Erythroblast (primary cell): ENCODE results near the gene ST3GAL3.
"Not testable (repeated sequence)": the region's sequence is repeated elsewhere in the genome, so short reads cannot be mapped to it uniquely, and the experiment has no call there.

Source experiments
- DNase-seq, 2 experiments: peaks; one replicate each; lab custom pipeline; 2025; lab: John Stamatoyannopoulos, UW
- GATA1 ChIP-seq: IDR thresholded peaks from 2 replicates; pipeline ENCODE4 v1.6.1; 2011; ENCODE audit warnings: low read depth, mild to moderate bottlenecking, control low read depth, low read length, moderate library complexity
- POLR2A ChIP-seq: IDR thresholded peaks from 2 replicates; pipeline ENCODE4 v1.6.1; 2011; ENCODE audit warnings: mild to moderate bottlenecking, low read length

The ST3GAL3 gene

DNA sequence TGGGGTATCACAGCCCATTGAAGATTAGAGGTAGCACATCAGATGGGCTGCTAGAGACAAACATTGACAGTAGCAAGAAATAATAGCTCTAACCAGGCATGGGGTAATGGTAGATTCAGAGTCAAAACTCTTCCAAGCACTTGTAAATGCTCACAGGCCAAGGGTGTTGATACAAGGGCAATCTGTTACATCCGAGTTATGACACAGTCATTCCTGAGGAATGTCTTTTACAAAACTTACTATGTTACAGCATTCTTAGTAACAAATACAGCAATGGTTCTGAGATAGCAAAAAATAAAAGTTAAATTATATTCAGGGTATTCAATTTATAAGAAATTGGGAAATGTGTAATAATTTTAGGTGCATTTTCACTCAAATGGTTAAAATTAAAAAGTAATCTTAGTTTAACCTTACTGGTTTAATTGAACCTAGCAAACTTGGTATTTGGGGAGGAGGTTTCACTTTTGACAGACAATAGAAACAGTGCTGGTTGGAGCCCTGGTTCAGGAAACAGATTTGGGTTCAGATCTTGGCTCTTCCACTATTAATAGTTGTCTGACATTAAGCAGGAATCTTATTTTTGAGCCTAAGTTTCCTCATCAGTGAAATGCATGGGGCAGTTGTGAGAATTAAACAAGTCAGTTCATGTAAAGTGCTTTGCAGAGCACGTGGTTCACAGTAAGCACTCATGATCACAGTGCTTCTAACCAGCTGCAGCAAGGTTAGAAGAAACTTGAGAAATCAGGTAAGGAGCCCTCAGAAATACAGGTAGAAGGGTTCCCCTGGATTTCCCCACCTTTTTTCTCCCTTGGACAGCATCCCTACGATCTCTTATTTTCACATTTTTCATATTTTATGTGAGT lies 4.4 kb downstream of the ST3GAL3 start:
- no peak for DNase-seq

DNA sequence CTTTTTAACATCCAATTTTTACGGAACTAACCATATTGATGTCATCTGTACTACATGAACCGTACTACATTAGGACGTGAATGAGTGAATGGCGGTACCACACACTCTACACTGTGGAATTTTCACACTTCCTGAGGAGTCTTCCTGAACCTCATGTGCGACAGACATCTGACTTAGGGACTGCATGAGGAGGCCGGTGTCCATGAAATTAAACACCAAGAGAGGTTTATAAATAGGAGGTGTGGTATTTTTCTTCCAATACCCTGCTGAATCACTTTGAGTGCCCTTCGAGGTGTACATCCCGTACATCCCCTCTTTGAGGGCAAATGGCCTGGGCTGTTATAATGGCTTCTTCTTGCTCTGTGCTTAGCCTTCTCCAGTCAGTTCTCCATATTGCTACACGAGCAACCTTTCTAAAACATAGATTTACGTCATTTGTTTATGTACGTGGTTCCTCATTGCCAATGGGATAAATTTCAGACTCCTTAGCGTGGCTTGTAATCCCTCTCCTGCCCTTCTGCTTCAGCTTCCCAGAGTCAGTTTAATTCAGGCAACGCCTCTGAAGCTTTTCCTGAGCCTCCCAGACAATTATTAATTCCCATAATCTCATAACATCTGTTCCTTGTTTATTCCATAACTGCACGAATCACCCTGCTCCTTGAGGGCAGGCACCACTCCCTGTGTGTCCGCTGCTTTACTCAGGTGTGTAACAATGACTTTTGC lies 9.4 kb downstream of the ST3GAL3 start:
- TF ChIP-seq GATA1 (no peak), POLR2A (no peak)
- DNase-seq = no peak

More for the DNA sequence above, 4.4 kb downstream of the ST3GAL3 start:
- no peak for TF ChIP-seq POLR2A
- no peak for TF ChIP-seq GATA1

DNA sequence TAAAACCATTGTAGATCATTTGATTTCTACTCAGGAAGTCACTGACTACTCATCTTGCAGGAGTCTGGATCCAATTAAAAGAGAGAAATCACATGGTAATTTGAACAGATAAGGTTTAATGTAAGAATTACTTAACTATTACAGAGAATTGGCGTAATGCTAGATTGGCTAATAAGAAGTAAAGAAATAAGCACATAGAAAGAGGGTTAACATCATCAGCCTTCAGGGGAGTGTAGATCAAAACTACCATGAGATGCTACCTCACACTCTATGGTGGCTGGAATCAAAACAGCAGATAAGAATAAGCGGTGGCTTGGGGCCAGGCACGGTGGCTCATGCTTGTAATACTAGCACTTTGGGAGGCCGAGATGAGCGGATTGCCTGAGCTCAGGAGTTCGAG lies 11.7 kb downstream of the ST3GAL3 start:
- no peak for DNase-seq

DNA sequence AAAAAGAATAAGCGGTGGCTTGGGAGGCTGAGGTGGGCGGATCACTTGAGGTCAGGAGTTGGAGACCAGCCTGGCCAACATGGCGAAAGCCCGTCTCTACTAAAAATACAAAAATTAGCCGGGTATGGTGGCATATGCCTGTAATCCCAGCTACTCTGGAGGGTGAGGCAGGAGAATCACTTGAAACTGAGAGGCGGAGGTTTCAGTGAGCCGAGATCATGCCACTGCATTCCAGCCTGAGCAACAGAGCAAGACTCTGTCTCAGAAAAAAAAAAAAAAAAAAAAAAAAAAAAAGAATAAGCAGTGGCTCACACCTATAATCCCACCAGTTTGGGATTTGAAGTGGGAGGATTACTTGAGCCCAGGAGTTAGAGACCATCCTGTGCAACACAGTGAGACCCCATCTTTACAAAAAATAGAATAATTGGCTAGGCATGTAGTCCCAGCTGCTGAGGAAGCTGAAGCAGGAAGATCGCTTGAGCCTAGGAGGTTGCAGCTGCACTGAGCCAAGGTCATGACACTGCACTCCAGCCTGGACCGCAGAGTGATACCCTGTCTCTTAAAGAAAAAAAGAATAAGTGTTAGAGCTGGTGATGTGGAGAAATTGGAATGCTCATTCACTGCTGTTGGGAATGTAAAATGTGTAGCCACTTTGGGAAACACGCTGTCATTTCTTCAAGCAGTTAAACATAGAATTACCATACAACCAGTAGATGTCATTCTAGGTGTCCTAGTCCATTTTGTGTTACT lies 12.5 kb downstream of the ST3GAL3 start:
- not testable (repeated sequence) for DNase-seq

More for the DNA sequence above, 11.7 kb downstream of the ST3GAL3 start:
- TF ChIP-seq POLR2A (no peak), GATA1 (no peak)

DNA sequence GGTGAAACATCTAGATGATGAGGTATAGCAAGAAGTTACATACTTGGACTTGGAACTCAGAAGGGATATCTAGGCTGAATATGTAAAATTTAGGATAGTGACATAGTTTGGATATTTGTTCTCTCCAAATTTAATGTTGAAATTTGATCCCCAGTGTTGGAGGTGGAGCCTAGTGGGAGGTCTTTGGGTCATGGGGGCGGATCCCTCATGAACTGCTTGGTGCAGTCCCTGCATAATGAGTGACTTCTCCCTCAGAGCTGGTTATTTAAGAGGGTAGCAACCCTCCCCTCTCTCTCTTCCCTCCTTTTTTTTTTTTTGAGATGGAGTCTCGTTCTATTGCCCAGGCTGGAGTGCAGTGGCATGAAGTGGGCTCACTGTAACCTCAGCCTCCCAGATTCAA lies 15.5 kb downstream of the ST3GAL3 start:
- no peak for TF ChIP-seq POLR2A
- TF ChIP-seq GATA1 = no peak
- no peak for DNase-seq

DNA sequence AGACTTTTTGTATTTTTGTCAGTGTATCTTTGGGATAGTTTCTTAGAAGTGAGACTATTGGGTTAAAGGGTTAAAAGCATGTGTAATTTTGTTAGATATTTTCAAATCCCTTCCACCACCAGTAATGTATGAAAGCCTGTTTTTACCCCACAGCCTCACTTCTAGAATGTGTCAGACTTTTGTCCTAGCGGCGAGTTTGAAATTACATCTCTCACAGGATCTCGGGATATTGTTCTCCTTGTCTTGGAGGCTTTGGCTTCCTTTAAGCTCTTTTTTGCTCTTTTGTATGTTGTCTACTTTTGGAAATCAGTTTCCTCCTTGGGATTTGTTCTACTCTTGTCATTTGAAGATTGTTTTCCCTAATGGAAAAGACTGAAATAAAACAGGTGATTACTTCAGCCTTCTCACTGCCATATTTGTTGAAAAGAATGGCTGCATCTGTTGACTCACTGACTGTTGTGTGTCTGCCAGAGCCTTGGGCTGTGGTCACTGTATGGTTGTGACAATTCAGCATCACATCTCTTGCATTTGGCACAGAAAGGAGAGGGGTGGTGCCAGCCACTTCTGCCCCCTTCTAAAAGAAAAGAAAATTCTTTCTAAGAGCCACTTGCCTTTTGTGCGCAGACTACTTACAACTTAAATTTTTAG lies 22.6 kb downstream of the ST3GAL3 start:
- TF ChIP-seq GATA1 (no peak), POLR2A (no peak)
- DNase-seq = peak; percentile 14 to 36

DNA sequence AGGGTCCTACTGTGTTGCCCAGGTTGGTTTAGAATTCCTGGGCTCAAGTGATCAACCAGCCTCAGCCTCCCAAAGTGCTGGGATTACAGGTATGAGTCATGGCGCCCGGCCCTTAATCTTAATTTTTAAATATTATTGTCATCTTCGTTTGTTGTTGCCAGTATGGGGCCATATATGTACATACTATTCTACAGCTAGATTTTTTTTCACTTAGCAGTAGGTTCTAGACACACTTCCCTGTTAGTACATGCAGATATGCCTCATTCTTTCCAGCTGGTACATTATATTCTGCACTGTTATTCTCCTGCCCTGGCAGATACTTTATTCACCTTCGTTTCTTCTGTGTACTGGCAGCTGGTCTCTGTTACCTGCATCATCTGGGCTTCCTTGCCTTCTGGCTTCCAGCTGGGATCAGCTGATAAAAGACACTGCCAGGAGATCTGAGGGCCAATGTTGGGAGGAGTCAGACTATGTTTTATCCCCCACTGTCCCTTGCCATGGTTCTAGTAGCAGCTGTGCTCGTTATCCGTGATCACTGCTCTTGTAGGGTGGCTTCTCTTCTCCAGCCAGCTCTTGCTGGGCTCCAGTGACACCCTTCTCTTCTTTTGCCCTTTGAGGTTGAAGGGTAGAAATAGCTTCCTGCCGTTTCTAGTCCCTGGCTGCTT lies 24.7 kb downstream of the ST3GAL3 start:
- TF ChIP-seq GATA1 = peak; percentile 22
- TF ChIP-seq POLR2A = peak; percentile 52
- peak; percentile 88 to 95 for DNase-seq

DNA sequence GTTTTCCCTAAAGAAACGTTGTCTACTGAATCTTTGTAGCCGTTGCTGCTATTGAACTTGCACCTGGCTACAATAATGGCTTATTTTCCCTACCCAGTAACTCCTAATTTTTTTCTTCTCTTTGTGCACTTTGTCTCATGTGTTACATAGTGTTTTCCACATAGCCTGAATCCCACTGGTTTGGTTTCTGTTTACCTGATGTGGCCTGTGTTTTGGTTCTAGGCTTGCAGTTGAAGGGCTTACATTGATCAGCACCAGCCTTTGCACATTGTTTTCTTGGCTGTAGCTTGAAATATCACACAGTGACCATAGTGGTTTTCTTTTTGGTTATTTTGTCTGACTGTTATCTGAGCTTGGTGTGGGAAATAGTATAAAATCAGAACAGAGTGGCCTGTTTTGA lies 29.5 kb downstream of the ST3GAL3 start:
- TF ChIP-seq GATA1 = no peak
- no peak for TF ChIP-seq POLR2A
- no peak for DNase-seq

DNA sequence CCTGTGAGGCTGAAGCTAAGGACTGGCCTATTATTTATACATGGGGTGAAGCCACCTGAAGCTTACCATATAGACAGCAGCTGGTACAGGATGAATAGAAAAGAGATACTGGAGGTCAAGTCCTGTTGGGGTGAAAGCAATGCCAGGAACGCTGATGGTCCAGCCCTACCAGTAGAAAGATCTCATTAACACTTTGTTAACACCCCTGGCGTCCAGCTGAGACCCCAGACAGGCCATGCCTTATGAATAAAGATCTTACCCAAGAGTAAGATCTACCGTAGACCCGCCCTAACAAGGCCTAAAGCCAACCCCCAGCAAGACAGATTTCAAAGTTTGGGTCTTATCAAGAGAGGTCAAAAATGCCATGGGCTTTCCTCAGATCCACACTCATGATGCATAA lies 34.7 kb downstream of the ST3GAL3 start:
- DNase-seq = no peak
- TF ChIP-seq GATA1 = no peak

DNA sequence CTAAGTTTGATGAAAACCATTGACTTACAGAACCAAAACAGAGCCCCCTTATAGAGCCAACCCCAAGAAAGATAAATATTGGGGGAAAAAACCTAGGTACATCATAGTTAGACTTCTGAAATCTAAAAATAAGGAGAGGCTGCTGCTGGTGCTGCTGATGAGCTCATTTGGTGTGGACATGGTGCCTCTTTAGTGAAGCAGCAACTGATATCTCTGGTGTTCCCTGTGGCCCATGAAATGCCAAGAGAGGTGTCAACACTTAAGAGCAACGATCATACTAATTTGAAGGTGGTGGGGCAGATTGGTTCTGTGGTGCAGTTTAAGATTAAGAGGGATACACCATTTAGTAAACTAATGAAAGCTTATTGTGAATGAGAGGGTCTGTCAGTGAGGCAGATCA lies 35.9 kb downstream of the ST3GAL3 start:
- no peak for DNase-seq
- TF ChIP-seq POLR2A (no peak), GATA1 (no peak)

DNA sequence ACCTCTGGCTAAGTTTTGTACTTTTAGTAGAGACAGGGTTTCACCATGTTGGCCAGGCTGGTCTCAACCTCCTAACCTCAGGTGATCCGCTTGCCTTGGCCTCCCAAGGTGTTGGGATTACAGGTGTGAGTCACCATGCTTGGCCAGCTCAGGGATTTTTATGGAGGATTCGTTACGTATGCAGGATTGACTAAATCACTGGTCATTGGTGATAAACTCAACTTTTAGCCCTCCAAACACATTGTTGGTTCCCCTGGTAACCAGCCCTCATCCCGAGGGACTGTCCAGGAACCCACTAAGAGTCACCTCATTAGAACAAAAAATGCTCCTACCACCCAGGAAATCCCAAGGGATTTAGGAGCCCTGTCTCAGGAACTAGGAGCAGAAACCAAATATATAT lies 40.4 kb downstream of the ST3GAL3 start:
- no peak for DNase-seq
- TF ChIP-seq POLR2A = no peak
- TF ChIP-seq GATA1 = no peak

DNA sequence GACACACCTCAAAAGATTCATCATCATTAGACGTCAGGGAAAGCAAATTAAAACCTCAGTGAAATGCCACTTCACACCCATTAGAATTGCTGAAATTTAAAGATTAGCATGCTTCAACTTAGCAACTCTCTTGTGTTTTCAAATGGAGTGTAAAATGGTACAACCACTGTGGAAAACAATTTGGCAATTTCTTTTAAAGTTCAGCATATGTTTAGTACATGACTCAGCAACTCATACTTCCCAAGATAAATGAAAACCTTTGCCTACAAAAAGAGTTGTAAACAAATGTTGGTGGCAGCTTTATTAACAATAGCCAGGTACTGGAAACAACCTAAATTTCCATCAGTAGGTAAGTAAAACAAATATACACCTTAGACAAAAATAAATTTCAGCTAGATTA lies 42.7 kb downstream of the ST3GAL3 start:
- DNase-seq = peak; percentile 7 to 22

DNA sequence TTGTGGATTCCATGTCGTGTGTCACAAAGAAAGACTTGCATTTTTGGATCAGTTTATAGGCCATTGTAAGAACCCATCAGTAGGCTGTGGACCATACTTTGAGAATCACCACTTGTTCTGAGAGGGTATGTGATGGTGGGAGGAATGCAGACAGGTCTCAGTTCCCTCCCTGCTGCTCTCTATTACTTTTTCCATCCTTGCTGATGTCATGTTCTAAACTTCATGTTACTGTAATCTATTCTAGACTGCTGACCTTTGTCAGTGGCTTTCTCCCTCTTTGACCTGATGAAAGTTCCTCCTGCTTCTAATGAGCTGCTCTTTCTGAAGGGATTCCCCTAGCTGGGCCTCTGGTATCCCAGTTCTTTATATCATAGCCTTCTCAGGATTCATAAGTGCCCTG lies 46.1 kb downstream of the ST3GAL3 start:
- TF ChIP-seq POLR2A (no peak), GATA1 (no peak)

More for the DNA sequence above, 42.7 kb downstream of the ST3GAL3 start:
- TF ChIP-seq POLR2A (no peak), GATA1 (no peak)

More for the DNA sequence above, 46.1 kb downstream of the ST3GAL3 start:
- no peak for DNase-seq
